DLD1 (cell line): ENCODE results near the gene RIMS4.

Experiments
- in situ Hi-C: cut with HindIII; loops from 2 replicates; pipeline ENCODE4 v1.10.0; 2017; ENCODE audit warnings: low sequenced_read_pairs

Gene RIMS4

GRCh38 chr20:44810391-44811149 lies at the start of gene RIMS4:
Gene RIMS4 (minus strand): TSS chr20:44810546. CDS start chr20:44810271, 275 bp downstream.
- in situ Hi-C loops, result no loop called here

- in situ Hi-C loops, result no loop called here
These were observed 48.4 kb upstream of the RIMS4 start for GRCh38 chr20:44858606-44859360.

- in situ Hi-C loops, result no loop called here
These were observed 46.6 kb upstream of the RIMS4 start for GRCh38 chr20:44856856-44857448.

- in situ Hi-C loops, result no loop called here
These were observed 46.1 kb upstream of the RIMS4 start for GRCh38 chr20:44856442-44856841.

- in situ Hi-C loops, result no loop called here
These were observed 41.2 kb upstream of the RIMS4 start for GRCh38 chr20:44851545-44851944.

GRCh38 chr20:44850837-44851236 lies 40.5 kb upstream of the RIMS4 start:
- in situ Hi-C loops, result no loop called here

GRCh38 chr20:44850272-44850671 lies 39.9 kb upstream of the RIMS4 start:
- in situ Hi-C loops, result no loop called here

GRCh38 chr20:44849703-44850102 lies 39.4 kb upstream of the RIMS4 start:
- in situ Hi-C loops, result no loop called here

- in situ Hi-C loops, result no loop called here
These were observed 38.1 kb upstream of the RIMS4 start for GRCh38 chr20:44848254-44849015.

- in situ Hi-C loops, result no loop called here
These were observed 33.5 kb upstream of the RIMS4 start for GRCh38 chr20:44843876-44844275.

- in situ Hi-C loops, result no loop called here
These were observed 31.6 kb upstream of the RIMS4 start for GRCh38 chr20:44841955-44842354.

- in situ Hi-C loops, result no loop called here
These were observed 30.5 kb upstream of the RIMS4 start for GRCh38 chr20:44840826-44841225.

GRCh38 chr20:44839481-44839880 lies 29.1 kb upstream of the RIMS4 start:
- in situ Hi-C loops, result no loop called here

- in situ Hi-C loops, result no loop called here
These were observed 28.2 kb upstream of the RIMS4 start for GRCh38 chr20:44838521-44838920.

- in situ Hi-C loops, result no loop called here
These were observed 27.6 kb upstream of the RIMS4 start for GRCh38 chr20:44837946-44838345.

- in situ Hi-C loops, result no loop called here
These were observed 26.3 kb upstream of the RIMS4 start for GRCh38 chr20:44836601-44837120.

- in situ Hi-C loops, result no loop called here
These were observed 25.4 kb upstream of the RIMS4 start for GRCh38 chr20:44835661-44836221.

GRCh38 chr20:44835116-44835515 lies 24.8 kb upstream of the RIMS4 start:
- in situ Hi-C loops, result no loop called here

- in situ Hi-C loops, result no loop called here
These were observed 24.3 kb upstream of the RIMS4 start for GRCh38 chr20:44834693-44835092.

GRCh38 chr20:44833437-44833836 lies 23.1 kb upstream of the RIMS4 start:
- in situ Hi-C loops, result no loop called here

- in situ Hi-C loops, result no loop called here
These were observed 22.4 kb upstream of the RIMS4 start for GRCh38 chr20:44832724-44833123.
